ENCODE data around the gene AP3S2.

AP3S2 gene

GRCh38 chr15:89785774-89786140 is 108.0 kb downstream of the AP3S2 start:
- no peaks in the 10 kb centered on the region for H3K4me1 ChIP-seq (ENCODE audit: insufficient read depth, low read length, poor library complexity, severe bottlenecking)

GRCh38 chr15:89785064-89785773 is 108.6 kb downstream of the AP3S2 start:
- Histone ChIP-seq H3K4me3 (ENCODE audit: low read length, poor library complexity, severe bottlenecking) (no peak overlapping the region), H3K4me1 (ENCODE audit: insufficient read depth, low read length, poor library complexity, severe bottlenecking) (no peaks in the 10 kb centered on the region), H3K9ac (ENCODE audit: low read depth, low read length, poor library complexity, severe bottlenecking) (no peak overlapping the region), H3K79me2 (ENCODE audit: insufficient read depth, low read length) (no peaks in the 10 kb centered on the region), H3K36me3 (ENCODE audit: insufficient read depth, low read length) (no peaks in the 10 kb centered on the region), H3K27me3 (ENCODE audit: insufficient read depth, low read length, poor library complexity, severe bottlenecking) (no peaks in the 10 kb centered on the region), H3F3A (ENCODE audit: low read depth) (no peaks in the 10 kb centered on the region), H3K4me2 (ENCODE audit: low read depth, low read length, poor library complexity, severe bottlenecking) (no peak overlapping the region), H3K9me3 (ENCODE audit: insufficient read depth, low read depth, low read length) (no peaks in the 10 kb centered on the region), H3K9me2 (replicated peaks; ENCODE audit: low read depth, low read length) (no peaks in the 10 kb centered on the region), H4K20me1 (ENCODE audit: insufficient read depth, low read length, poor library complexity, severe bottlenecking) (no peaks in the 10 kb centered on the region), H2AFZ (ENCODE audit: low read length) (no peak overlapping the region)
- TF ChIP-seq EZH2phosphoT487 (IDR thresholded peaks at IDR 0.05; ENCODE audit: borderline replicate concordance) (no peak), CTCF (conservative IDR thresholded peaks at IDR 0.05; ENCODE audit: low read length) (no peak)

More at GRCh38 chr15:89785774-89786140, 108.0 kb downstream of the AP3S2 start:
- no peaks in the 10 kb centered on the region for H3K9me3 ChIP-seq (ENCODE audit: insufficient read depth, low read depth, low read length)
- H3F3A ChIP-seq (ENCODE audit: low read depth) = no peaks in the 10 kb centered on the region
- no peaks in the 10 kb centered on the region for H3K79me2 ChIP-seq (ENCODE audit: insufficient read depth, low read length)
- no peaks in the 10 kb centered on the region for H3K36me3 ChIP-seq (ENCODE audit: insufficient read depth, low read length)
- H3K4me2 ChIP-seq (ENCODE audit: low read depth, low read length, poor library complexity, severe bottlenecking) = no peak overlapping the region
- H3K9me2 ChIP-seq (replicated peaks; ENCODE audit: low read depth, low read length) = no peaks in the 10 kb centered on the region
- H3K4me3 ChIP-seq (ENCODE audit: low read length, poor library complexity, severe bottlenecking) = no peak overlapping the region
- no peaks in the 10 kb centered on the region for H4K20me1 ChIP-seq (ENCODE audit: insufficient read depth, low read length, poor library complexity, severe bottlenecking)
- H2AFZ ChIP-seq (ENCODE audit: low read length) = no peak overlapping the region
- no peak overlapping the region for H3K9ac ChIP-seq (ENCODE audit: low read depth, low read length, poor library complexity, severe bottlenecking)
- no peaks in the 10 kb centered on the region for H3K27me3 ChIP-seq (ENCODE audit: insufficient read depth, low read length, poor library complexity, severe bottlenecking)
- TF ChIP-seq CTCF (conservative IDR thresholded peaks at IDR 0.05; ENCODE audit: low read length) = no peak
- no peak for TF ChIP-seq EZH2phosphoT487 (IDR thresholded peaks at IDR 0.05; ENCODE audit: borderline replicate concordance)

GRCh38 chr15:89784686-89784960 is 109.2 kb downstream of the AP3S2 start:
- Histone ChIP-seq H3K36me3 (ENCODE audit: insufficient read depth, low read length) (no peaks in the 10 kb centered on the region), H3K4me2 (ENCODE audit: low read depth, low read length, poor library complexity, severe bottlenecking) (no peak overlapping the region), H3F3A (ENCODE audit: low read depth) (no peaks in the 10 kb centered on the region), H3K79me2 (ENCODE audit: insufficient read depth, low read length) (no peaks in the 10 kb centered on the region), H3K4me3 (ENCODE audit: low read length, poor library complexity, severe bottlenecking) (no peak overlapping the region), H3K9me3 (ENCODE audit: insufficient read depth, low read depth, low read length) (no peaks in the 10 kb centered on the region), H3K27me3 (ENCODE audit: insufficient read depth, low read length, poor library complexity, severe bottlenecking) (no peaks in the 10 kb centered on the region), H4K20me1 (ENCODE audit: insufficient read depth, low read length, poor library complexity, severe bottlenecking) (no peaks in the 10 kb centered on the region), H3K9ac (ENCODE audit: low read depth, low read length, poor library complexity, severe bottlenecking) (no peak overlapping the region), H3K4me1 (ENCODE audit: insufficient read depth, low read length, poor library complexity, severe bottlenecking) (no peaks in the 10 kb centered on the region), H2AFZ (ENCODE audit: low read length) (no peak overlapping the region), H3K9me2 (replicated peaks; ENCODE audit: low read depth, low read length) (no peaks in the 10 kb centered on the region)
- TF ChIP-seq EZH2phosphoT487 (IDR thresholded peaks at IDR 0.05; ENCODE audit: borderline replicate concordance) (no peak), CTCF (conservative IDR thresholded peaks at IDR 0.05; ENCODE audit: low read length) (no peak)

Measured in Loucy (cell line).